Neutrophil (primary cell): ENCODE data around the gene ADCY9.

Experiments used
- H3K27ac ChIP-seq: fragments of 200-600 bp; sonication (generic); 2 replicates; pipeline ENCODE4 v1.5.1; 2016; ENCODE audit warnings: mild to moderate bottlenecking, moderate library complexity
- H3K27me3 ChIP-seq: fragments of 200-600 bp; sonication (generic); 2 replicates; pipeline ENCODE4 v1.6.0; 2016; ENCODE audit warnings: mild to moderate bottlenecking
- H3K36me3 ChIP-seq: fragments of 200-600 bp; sonication (generic); 2 replicates; pipeline ENCODE4 v1.5.1; 2017
- H3K4me1 ChIP-seq, 2 experiments: fragments of 200-600 bp in 1 of 2; sonication (generic) in 1 of 2; 1 replicate in 1 of 2; 2 replicates in 1 of 2; pipeline versions ENCODE4 v1.5.1 to v1.6.1; 2013 to 2016; ENCODE audit warnings: low read depth in 1 of 2, low read length in 1 of 2, mild to moderate bottlenecking in 1 of 2, moderate library complexity in 1 of 2; ENCODE audit not compliant: control insufficient read depth in 1 of 2, insufficient read depth in 1 of 2
- H3K4me3 ChIP-seq, 2 experiments: fragments of 200-600 bp in 1 of 2; sonication (generic) in 1 of 2; 1 replicate in 1 of 2; 2 replicates in 1 of 2; pipeline ENCODE4 v1.5.1; 2013 to 2016; ENCODE audit warnings: low read depth in 1 of 2, low read length in 1 of 2, mild to moderate bottlenecking in 1 of 2, moderate library complexity in 1 of 2
- H3K9me3 ChIP-seq: fragments of 200-600 bp; sonication (generic); 2 replicates; pipeline ENCODE4 v1.5.1; 2016
- TF ChIP-seq, protein P1 (sequence below): fragments of 200-600 bp; sonication (generic); IDR thresholded peaks from 2 replicates; pipeline ENCODE4 v1.5.1; 2016; ENCODE audit warnings: antibody characterized with exemption

ADCY9 gene

DNA sequence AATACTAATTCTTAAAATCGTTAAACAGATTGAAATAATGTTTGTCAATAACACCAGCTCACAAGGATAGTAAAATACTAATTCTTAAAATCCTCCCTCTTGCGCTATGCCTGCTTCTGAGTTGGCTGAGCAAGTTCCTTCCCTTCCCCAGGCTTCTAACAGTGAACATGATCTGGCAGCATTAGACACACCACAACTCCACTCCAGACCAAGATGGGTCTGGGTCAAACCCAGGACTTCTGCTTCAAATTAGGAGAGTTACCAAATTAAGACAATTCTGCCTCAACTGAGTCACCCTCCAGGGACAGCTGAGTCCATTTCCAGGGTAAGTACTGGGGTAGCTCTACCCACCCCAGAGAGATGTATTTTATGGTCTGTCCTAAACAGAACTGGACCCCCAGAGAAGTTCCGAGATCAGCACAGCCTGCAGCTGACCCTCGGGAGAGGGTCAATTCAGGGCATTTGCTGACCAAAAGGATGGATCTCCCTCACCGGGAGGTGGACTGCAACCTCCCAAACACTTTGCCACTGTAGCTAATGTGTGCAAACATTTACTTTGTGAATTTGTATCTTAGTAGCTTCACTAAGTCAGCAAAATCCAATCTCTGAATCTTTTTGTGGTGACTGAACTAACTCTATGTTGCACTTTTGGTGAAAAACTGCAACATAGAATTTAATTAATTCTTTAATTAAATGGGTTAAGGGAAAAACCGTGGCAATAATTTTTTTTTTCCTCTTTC, 48.8 kb downstream of the ADCY9 start:
- TF ChIP-seq, protein P1, sequence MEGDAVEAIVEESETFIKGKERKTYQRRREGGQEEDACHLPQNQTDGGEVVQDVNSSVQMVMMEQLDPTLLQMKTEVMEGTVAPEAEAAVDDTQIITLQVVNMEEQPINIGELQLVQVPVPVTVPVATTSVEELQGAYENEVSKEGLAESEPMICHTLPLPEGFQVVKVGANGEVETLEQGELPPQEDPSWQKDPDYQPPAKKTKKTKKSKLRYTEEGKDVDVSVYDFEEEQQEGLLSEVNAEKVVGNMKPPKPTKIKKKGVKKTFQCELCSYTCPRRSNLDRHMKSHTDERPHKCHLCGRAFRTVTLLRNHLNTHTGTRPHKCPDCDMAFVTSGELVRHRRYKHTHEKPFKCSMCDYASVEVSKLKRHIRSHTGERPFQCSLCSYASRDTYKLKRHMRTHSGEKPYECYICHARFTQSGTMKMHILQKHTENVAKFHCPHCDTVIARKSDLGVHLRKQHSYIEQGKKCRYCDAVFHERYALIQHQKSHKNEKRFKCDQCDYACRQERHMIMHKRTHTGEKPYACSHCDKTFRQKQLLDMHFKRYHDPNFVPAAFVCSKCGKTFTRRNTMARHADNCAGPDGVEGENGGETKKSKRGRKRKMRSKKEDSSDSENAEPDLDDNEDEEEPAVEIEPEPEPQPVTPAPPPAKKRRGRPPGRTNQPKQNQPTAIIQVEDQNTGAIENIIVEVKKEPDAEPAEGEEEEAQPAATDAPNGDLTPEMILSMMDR = no peak
- Histone ChIP-seq H3K4me3 (no peak overlapping the region), H3K27me3 (no peaks in the 10 kb centered on the region), H3K9me3 (no peaks in the 10 kb centered on the region), H3K4me1 (no peaks in the 10 kb centered on the region), H3K36me3 (no peaks in the 10 kb centered on the region), H3K27ac (no peak overlapping the region)

DNA sequence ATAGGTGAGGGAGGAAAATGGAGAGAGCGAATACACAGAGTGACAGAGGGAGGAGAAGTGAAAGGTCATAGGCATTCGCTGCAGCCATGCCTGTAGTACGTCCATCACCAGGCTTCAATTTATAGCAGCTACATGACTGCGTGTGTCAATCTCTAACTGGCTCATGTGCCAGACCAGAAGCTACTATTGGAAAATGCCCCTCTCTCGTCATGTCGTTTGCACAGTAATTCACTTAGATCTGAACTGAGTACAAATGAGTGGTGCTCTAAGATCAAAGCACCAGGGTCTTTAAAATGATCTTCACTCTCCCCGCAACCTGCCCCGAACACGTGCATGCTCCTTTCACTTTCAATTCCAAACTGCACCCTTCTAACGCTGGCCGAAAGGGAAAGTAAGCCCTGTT, 51.3 kb downstream of the ADCY9 start:
- Histone ChIP-seq H3K36me3 (no peaks in the 10 kb centered on the region), H3K4me1 (no peaks in the 10 kb centered on the region), H3K27me3 (no peaks in the 10 kb centered on the region), H3K27ac (no peak overlapping the region), H3K9me3 (no peaks in the 10 kb centered on the region), H3K4me3 (no peak overlapping the region)
- TF ChIP-seq, protein P1 = no peak

DNA sequence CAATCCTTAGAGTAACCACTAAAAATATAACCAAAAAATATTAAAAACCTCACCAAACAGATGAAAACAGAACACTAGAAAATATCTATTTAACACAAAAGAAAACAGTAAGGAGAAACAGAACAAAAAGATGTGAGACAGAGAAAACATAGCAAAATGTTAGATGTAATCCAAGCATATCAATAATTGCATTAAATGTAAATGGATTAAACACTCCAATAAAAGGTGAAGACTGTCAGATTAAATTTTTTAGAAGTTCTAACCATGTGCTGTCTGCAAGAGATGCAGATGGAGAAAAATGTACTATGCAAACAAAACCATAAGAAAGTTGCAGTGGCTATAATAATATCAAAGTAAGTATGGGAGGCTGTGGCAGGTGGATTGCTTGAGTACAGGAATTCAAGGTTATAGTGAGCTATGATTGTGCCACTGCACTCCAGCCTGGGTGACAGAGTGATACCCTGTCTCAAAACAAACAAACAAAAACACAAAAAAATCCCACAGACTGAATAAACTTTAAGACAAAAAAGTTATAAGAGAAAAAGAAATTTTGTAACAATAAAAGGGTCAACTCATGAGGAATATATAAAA, 53.9 kb downstream of the ADCY9 start:
- Histone ChIP-seq H3K4me3 (no peak overlapping the region), H3K27ac (no peak overlapping the region), H3K27me3 (peaks cover 3% of the 10 kb centered on the region), H3K4me1 (no peaks in the 10 kb centered on the region), H3K36me3 (no peaks in the 10 kb centered on the region), H3K9me3 (no peaks in the 10 kb centered on the region)
- TF ChIP-seq, protein P1 = no peak

DNA sequence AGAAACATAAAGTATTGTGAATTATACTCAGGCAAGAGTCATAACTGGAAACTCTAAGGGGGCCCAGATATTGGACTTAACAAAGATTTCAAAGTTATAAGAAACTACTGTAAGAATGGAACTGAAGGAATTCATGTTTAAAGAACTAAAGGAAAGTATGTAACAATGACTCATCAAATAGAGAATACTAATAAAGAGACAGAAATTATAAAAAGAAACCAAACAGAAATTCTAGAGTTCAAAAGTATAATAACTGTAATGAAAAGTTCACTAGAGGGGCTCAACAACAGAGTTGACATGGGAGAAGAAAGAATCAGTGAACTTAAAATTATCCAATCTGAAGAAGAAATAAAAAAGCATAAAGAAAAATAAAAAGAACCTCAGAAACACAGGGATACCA, 55.4 kb downstream of the ADCY9 start:
- H3K27me3 ChIP-seq = peaks cover 11% of the 10 kb centered on the region
- H3K4me1 ChIP-seq = no peaks in the 10 kb centered on the region
- H3K36me3 ChIP-seq = no peaks in the 10 kb centered on the region
- no peak overlapping the region for H3K27ac ChIP-seq
- TF ChIP-seq, protein P1 = no peak
- no peak overlapping the region for H3K4me3 ChIP-seq
- H3K9me3 ChIP-seq = no peaks in the 10 kb centered on the region

DNA sequence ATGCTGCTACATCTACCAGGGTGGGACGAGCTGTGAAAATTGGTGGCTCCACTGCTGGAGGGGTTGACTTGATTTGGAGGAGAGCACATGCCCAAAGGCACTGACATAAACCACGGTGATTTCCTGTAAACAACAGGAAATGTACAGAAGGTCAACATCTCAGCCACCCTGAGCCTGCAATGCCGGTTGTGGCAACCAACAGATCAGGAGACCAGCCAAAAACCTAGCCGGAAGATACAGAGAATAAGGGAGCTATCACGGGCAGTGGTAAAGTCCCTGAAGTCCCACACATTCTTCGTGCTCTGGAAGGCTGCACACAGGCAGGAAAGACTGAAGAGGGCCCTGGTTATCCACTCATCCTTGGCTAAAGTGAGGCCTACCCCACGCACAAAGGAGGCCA, 56.2 kb downstream of the ADCY9 start:
- TF ChIP-seq, protein P1 = no peak
- Histone ChIP-seq H3K9me3 (no peaks in the 10 kb centered on the region), H3K27me3 (peaks cover 11% of the 10 kb centered on the region), H3K4me3 (no peak overlapping the region), H3K27ac (no peak overlapping the region), H3K36me3 (no peaks in the 10 kb centered on the region), H3K4me1 (no peaks in the 10 kb centered on the region)
